ENCODE data around the gene GCM1.

DNA sequence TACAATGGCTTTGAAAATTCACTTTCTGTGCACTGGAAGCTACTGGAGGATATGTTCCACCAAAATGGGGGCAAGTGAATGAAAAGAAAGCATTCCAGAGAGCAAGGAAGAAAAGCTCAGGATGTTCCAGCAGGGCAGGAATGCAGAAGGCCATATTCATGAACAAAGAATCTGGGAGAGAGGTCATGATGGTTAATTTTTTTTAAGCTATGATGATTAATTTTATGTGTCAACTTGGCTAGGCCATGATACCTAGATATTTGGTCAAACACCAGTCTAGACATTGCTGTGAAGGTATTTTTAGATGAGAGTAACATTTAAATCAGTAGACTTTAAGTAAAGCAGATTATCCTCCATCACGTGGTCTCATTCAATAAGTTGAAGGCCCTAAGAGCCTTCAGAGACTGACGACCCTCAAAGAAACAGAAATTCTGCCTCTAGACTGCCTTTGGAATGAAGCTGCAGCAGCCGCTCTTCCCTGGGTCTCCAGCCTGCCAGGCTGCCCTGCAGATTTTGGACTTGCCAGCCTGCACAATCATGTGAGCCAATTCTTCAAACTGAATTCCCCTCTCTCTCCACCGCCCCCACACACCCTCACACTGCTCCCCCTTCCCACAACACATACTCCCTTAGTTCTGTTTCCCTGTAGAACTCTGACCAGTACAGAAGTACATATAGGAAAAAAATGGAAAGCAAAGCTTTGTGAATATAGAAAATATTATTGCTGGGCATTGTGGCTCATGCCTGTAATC, 20.1 kb upstream of the GCM1 start:
- TF ChIP-seq, protein P1, sequence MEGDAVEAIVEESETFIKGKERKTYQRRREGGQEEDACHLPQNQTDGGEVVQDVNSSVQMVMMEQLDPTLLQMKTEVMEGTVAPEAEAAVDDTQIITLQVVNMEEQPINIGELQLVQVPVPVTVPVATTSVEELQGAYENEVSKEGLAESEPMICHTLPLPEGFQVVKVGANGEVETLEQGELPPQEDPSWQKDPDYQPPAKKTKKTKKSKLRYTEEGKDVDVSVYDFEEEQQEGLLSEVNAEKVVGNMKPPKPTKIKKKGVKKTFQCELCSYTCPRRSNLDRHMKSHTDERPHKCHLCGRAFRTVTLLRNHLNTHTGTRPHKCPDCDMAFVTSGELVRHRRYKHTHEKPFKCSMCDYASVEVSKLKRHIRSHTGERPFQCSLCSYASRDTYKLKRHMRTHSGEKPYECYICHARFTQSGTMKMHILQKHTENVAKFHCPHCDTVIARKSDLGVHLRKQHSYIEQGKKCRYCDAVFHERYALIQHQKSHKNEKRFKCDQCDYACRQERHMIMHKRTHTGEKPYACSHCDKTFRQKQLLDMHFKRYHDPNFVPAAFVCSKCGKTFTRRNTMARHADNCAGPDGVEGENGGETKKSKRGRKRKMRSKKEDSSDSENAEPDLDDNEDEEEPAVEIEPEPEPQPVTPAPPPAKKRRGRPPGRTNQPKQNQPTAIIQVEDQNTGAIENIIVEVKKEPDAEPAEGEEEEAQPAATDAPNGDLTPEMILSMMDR (IDR thresholded peaks at IDR 0.05; ENCODE audit: borderline replicate concordance, extremely low read depth, low read length, poor library complexity, severe bottlenecking) = no peak
- no peak for TF ChIP-seq EZH2 (IDR thresholded peaks at IDR 0.05; ENCODE audit: borderline replicate concordance, low read depth, low read length, severe bottlenecking)

Measured in DND-41 (cell line).